ENCODE measurements around the gene TMEM167A.

TMEM167A gene

GRCh38 chr5:83115816-83116215 is 38.6 kb upstream of the TMEM167A start:
- DNase-seq (ENCODE audit: low read depth): no peak
- no peak overlapping the region for H3K4me3 ChIP-seq (ENCODE audit: low read length)
- TF ChIP-seq CTCF (IDR thresholded peaks at IDR 0.05; ENCODE audit: insufficient read depth, low read depth, low read length, missing control alignments): no peak

- no peak for TF ChIP-seq CTCF (IDR thresholded peaks at IDR 0.05; ENCODE audit: insufficient read depth, low read depth, low read length, missing control alignments)
- H3K4me3 ChIP-seq (ENCODE audit: low read length): no peak overlapping the region
- DNase-seq (ENCODE audit: low read depth): no peak
These were observed 32.2 kb upstream of the TMEM167A start for GRCh38 chr5:83109380-83109779.

- H3K4me3 ChIP-seq (ENCODE audit: low read length): no peak overlapping the region
- TF ChIP-seq CTCF (IDR thresholded peaks at IDR 0.05; ENCODE audit: insufficient read depth, low read depth, low read length, missing control alignments): no peak
- DNase-seq (ENCODE audit: low read depth): no peak
These were observed 30.7 kb upstream of the TMEM167A start for GRCh38 chr5:83107692-83108420.

- DNase-seq (ENCODE audit: low read depth): peak; percentile 6
- no peak overlapping the region for H3K4me3 ChIP-seq (ENCODE audit: low read length)
- no peak for TF ChIP-seq CTCF (IDR thresholded peaks at IDR 0.05; ENCODE audit: insufficient read depth, low read depth, low read length, missing control alignments)
These were observed 26.8 kb upstream of the TMEM167A start for GRCh38 chr5:83104021-83104420.

- H3K4me3 ChIP-seq (ENCODE audit: low read length): no peak overlapping the region
- TF ChIP-seq CTCF (IDR thresholded peaks at IDR 0.05; ENCODE audit: insufficient read depth, low read depth, low read length, missing control alignments): no peak
- no peak for DNase-seq (ENCODE audit: low read depth)
These were observed 25.3 kb upstream of the TMEM167A start for GRCh38 chr5:83102364-83102980.

GRCh38 chr5:83101514-83101913 is 24.3 kb upstream of the TMEM167A start:
- H3K4me3 ChIP-seq (ENCODE audit: low read length): no peak overlapping the region
- TF ChIP-seq CTCF (IDR thresholded peaks at IDR 0.05; ENCODE audit: insufficient read depth, low read depth, low read length, missing control alignments): no peak
- peak; percentile 76 for DNase-seq (ENCODE audit: low read depth)

GRCh38 chr5:83099445-83099844 is 22.3 kb upstream of the TMEM167A start:
- TF ChIP-seq CTCF (IDR thresholded peaks at IDR 0.05; ENCODE audit: insufficient read depth, low read depth, low read length, missing control alignments): no peak
- DNase-seq (ENCODE audit: low read depth): no peak
- no peak overlapping the region for H3K4me3 ChIP-seq (ENCODE audit: low read length)

Measured in epithelial cell of esophagus (primary cell).